ENCODE data around the gene ADRB2. TPM values are rescaled to one million over a fixed set of nuclear protein-coding genes. Genes with fewer than 3 reads are reported as not detected.

Gene ADRB2
- total RNA-seq, 2 donors from 2014 or later: 7.3 to 7.7 TPM

DNA sequence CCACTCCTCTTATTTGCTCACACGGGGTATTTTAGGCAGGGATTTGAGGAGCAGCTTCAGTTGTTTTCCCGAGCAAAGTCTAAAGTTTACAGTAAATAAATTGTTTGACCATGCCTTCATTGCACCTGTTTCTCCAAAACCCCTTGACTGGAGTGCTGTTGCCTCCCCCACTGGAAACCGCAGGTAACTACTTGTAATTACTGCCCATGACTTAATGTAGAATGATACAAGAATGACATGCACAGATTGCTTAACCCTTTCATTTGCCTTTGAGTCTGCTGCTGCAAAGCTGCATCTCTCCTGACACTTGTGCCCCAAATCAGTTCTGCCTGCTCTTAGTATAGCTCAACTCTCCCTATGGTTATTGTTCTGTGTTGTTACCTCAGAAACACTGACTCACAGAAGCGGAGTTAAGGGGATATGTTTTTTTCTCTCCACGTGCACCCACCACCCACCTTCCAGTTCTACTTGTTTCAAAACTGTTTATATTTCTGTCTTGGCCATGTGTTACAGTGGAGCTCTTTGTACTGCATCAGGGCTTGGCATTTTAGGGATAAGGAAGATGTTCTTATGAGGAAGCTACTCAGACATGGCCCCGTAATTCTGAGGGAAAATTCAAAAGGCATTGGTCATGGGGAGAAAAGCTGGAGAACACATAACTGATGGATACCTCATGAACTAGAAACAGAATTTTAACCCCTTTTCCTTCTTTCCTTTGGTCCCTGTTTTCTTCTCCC is 2.3 kb downstream of the ADRB2 start:
- Histone ChIP-seq H3K9me3 (no peaks in the 10 kb centered on the region), H3K4me3 (peak overlapping the region; percentile 69 to 73), H3K4me1 (peaks cover 0 to 48% of the 10 kb centered on the region in 2 donors), H3K27me3 (no peaks in the 10 kb centered on the region), H3K36me3 (no peaks in the 10 kb centered on the region), H3K27ac (peak overlapping the region; percentile 94 to 97)
- TF ChIP-seq, protein P1, sequence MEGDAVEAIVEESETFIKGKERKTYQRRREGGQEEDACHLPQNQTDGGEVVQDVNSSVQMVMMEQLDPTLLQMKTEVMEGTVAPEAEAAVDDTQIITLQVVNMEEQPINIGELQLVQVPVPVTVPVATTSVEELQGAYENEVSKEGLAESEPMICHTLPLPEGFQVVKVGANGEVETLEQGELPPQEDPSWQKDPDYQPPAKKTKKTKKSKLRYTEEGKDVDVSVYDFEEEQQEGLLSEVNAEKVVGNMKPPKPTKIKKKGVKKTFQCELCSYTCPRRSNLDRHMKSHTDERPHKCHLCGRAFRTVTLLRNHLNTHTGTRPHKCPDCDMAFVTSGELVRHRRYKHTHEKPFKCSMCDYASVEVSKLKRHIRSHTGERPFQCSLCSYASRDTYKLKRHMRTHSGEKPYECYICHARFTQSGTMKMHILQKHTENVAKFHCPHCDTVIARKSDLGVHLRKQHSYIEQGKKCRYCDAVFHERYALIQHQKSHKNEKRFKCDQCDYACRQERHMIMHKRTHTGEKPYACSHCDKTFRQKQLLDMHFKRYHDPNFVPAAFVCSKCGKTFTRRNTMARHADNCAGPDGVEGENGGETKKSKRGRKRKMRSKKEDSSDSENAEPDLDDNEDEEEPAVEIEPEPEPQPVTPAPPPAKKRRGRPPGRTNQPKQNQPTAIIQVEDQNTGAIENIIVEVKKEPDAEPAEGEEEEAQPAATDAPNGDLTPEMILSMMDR (IDR thresholded peaks at IDR 0.05): peak in 1 of 2 donors; percentile 17
- no peak for DNase-seq (ENCODE audit: low spot score)

DNA sequence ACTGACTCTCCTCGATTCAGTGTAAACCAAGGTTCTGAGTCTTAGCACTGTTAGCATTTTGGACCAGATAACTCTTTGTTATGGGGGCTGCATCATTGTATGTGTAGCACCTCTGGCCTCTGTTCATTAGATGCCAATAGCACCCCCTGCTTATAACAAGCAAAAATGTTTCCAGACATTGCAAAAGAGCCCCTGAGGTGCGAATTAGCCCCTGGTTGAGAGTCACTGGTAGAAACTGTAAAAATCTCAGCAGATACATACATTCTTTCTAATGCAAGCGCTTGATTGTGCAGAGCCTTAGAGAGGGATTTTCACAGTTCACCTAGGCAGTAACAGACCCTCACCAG is 2.8 kb downstream of the ADRB2 start:
- no peaks in the 10 kb centered on the region for H3K36me3 ChIP-seq
- peak overlapping the region; percentile 44 to 97 for H3K27ac ChIP-seq

DNA sequence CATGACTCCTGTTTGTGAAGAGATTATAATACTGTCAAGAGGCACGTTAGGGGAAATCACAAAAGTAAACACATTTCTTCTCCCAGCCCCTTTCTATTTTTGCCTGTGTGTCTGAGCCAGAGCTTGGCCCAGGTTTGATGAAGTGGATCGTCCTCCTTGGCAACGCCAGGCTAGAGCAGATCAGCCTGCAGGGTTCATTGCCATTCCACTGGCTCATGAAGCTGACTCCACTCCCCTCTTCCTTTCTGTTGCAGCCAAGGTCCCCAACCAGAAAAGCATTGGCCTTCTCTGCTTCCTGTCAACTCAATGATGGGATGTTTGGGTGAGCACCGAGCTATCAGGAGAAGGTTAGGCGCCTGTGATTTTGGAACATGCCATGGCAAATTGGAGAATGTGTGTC is 3.3 kb downstream of the ADRB2 start:
- peak overlapping the region; percentile 69 to 73 for H3K4me3 ChIP-seq
- DNase-seq (ENCODE audit: low spot score): no peak
- H3K27me3 ChIP-seq: no peaks in the 10 kb centered on the region
- TF ChIP-seq, protein P1 (IDR thresholded peaks at IDR 0.05): no peak
- no peaks in the 10 kb centered on the region for H3K9me3 ChIP-seq
- no peaks in the 10 kb centered on the region for H3K36me3 ChIP-seq
- H3K4me1 ChIP-seq: peaks cover 0 to 57% of the 10 kb centered on the region in 2 donors
- peak overlapping the region; percentile 44 to 97 for H3K27ac ChIP-seq

More for the DNA sequence above, 2.8 kb downstream of the ADRB2 start:
- TF ChIP-seq, protein P1 (IDR thresholded peaks at IDR 0.05): no peak
- no peaks in the 10 kb centered on the region for H3K9me3 ChIP-seq
- no peak for DNase-seq (ENCODE audit: low spot score)
- no peaks in the 10 kb centered on the region for H3K27me3 ChIP-seq
- peak overlapping the region; percentile 69 to 73 for H3K4me3 ChIP-seq
- H3K4me1 ChIP-seq: peaks cover 0 to 53% of the 10 kb centered on the region in 2 donors

DNA sequence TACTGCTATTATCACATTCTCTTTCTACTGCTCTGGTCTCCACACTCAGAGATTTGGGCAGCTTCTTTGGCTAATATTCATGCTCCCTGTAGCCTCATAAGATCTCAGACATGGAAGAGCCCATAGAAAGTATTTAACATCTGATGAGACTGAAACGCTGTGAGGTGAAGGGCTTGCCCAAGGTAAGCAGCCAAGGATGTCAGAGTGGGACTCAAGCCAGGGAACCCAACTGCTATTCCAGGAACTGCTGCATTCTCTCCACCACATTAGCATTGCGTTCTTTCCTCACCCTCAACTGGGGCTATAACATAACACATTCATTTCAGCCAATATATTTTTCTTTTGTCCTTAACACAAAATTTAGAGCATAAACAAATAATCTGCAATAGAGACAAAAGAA is 3.8 kb downstream of the ADRB2 start:
- TF ChIP-seq, protein P1 (IDR thresholded peaks at IDR 0.05): no peak
- no peak for DNase-seq (ENCODE audit: low spot score)
- no peaks in the 10 kb centered on the region for H3K36me3 ChIP-seq
- H3K4me3 ChIP-seq: peak overlapping the region; percentile 69 to 73
- peaks cover 0 to 62% of the 10 kb centered on the region in 2 donors for H3K4me1 ChIP-seq
- H3K27me3 ChIP-seq: no peaks in the 10 kb centered on the region
- H3K9me3 ChIP-seq: no peaks in the 10 kb centered on the region
- H3K27ac ChIP-seq: peak overlapping the region; percentile 44 to 97

DNA sequence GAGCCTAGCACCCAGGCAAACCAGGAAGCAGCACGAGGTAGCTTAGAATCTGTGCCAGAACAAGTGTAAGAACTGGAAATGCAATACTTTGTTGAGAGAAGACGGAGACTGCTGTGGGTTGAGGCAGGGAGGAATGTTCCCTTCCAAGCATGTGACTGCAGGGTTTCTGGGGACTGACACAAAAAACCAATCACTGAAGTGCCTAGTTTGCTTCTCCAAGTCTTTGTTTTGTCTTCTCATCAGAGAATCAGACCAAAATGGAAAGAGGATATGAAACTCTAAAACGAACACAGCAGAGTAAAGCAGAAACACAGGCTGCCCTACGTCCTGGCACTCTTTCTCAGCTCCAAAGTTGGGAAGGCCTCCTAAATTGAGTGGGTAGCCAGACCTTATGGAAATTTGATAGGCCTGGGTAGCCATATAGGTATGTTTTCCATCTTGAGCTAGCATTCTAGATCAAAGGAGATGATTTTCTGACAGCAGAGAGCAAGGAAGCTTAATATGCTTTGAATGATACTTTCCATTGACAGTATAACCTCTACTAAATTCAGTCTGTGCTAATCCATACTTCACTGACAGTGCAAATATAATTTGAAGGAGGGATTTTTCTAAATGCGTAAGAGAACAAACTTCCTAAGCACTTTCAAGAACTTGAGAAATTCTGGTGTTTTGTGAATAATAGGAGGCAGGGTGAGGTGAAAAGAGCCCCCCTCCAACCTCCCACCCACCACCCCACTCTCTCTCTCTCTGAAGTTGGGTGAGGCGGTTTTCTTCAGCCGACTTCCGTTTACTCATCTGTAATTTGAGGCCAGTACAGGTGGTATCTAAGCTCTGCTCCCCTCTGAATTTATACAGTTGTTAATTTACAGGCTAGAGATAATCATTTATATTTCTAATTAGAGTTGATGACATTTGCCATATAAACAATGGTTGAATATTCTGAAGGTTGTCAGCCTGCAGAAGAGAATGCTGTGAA is 5.5 kb downstream of the ADRB2 start:
- Histone ChIP-seq H3K27ac (peak overlapping the region; percentile 44 to 97), H3K36me3 (no peaks in the 10 kb centered on the region), H3K4me3 (no peak overlapping the region), H3K4me1 (peaks cover 0 to 57% of the 10 kb centered on the region in 2 donors), H3K27me3 (no peaks in the 10 kb centered on the region), H3K9me3 (no peaks in the 10 kb centered on the region)
- no peak for DNase-seq (ENCODE audit: low spot score)
- TF ChIP-seq, protein P1 (IDR thresholded peaks at IDR 0.05): no peak
